GM21526 (cell line): ENCODE data around the gene NPR1.
"Not testable (repeated sequence)": the region's sequence is repeated elsewhere in the genome, so short reads cannot be mapped to it uniquely, and the experiment has no call there.

Experiments
- ATAC-seq: cut with Tn5 transposase; IDR thresholded peaks from one replicate; pipeline ENCODE4 v1.9.1; 2021; ENCODE audit warnings: moderate library complexity; ENCODE audit not compliant: unreplicated experiment, low FRiP score

The NPR1 gene

DNA sequence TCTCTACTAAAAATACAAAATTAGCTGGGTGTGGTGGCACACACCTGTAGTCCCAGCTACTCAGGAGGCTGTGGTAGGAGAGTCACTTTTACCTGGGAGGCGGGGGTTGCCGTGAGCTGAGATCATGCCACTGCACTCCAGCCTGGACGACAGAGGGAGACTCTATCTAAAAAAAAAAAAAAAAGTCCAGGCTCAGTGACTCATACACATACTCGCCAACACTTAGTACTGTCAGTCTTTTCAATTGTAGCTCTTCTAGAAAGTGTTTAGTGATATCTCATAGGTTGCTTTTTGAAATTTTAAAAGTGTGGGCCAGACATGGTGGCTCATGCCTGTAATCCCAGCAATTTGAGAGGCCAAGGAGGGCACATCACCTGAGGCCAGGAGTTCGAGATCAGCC, 37.7 kb downstream of the NPR1 start:
- ATAC-seq: not testable (repeated sequence)

DNA sequence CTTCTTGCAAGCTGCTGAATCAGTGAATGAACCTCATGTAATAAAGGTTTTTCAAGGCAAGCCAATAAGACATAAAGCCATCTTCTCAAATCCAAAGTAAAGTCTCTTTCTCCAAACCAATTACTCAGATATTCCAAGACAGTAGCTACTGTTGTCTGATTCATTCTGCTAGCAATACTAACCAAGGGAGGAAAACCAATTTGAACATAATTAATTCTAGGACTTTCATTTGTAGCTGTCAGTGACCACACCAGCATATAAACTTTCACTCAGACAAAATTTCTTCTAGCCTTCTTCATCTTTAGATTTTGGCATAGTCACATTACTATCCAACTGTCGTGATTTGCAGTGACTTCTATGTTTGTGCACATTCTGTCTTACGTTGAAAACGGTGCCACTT, 38.8 kb downstream of the NPR1 start:
- no peak for ATAC-seq

DNA sequence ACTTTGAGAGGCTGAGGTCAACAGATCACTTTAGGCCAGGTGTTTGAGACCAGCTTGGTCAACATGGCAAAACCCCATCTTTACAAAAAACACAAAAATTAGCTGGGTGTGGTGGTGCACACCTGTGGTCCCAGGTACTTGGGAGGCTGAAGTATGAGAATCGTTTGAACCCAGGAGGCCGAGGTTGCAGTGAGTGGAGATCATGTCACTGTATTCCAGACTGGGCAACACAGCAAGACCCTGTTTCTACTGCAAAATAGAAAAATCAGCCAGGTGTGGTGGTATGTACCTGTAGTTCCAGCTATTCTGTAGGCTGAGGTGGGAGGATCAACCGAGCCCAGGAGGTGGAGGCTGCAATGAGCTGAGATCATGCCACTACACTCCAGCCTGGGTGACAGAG, 45.2 kb downstream of the NPR1 start:
- ATAC-seq: no peak

DNA sequence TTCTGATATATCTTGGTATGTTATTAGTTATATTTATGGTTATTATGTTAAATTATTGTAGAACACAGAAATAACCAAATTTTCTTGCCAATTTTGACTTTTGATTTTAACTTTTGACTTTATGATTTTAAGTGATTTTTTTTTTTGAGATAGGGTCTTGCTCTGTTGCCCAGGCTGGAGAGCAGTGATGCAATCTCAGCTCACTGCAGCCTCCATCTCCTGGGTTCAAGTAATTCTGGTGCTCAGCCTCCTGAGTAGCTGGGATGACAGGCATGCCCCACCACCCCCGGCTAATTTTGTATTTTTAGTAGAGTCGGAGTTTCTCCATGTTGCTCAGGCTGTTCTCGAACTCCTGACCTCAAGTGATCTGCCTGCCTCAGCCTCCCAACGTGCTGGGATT, 46.1 kb downstream of the NPR1 start:
- not testable (repeated sequence) for ATAC-seq

DNA sequence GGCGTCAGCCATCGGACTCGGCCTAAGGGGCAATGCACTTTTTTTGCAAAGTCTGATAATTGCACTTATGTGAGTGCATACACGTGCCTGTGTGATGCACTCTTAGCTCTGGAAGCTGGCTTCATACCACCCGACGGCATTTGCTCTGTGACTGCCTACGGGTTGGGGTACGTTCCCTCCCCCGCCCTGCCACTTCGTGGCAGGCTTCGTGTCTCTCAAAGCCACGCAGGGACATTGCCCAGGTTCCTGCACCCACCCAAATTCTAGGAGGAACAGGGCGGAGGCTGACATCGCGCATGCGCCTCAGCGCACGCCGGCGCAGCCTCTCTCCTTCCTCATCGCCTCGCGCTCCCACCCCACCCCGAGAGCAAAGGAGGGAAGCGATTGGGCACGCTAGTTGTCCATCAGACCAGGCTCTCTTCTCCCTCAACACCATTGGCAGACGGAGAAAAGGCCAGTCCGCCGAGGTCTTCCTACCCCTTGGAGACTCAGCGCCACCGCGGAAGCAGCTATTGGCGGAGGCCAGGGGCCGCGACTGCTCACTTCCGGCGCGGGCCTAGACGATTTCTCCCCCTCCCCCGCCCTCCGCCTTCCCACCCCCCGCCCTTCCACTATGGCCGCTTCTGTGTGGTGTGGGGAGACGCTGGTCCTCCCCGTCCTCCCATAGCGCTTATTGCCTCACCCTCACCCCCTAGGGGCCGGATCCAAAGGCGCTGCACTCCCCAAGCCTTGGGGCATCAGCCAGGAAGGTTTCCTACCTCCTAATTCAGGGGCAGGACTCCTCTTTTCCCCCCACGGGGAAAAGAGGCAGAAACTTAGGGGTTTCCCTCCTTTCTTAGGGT, 49.2 kb downstream of the NPR1 start, which contains the start of gene INTS3:
TSS of gene INTS3 (plus strand) at position 588 of the 842 bp plus-strand sequence. CDS start 585 bp downstream, outside the sequence.
- ATAC-seq: peak; percentile 89

DNA sequence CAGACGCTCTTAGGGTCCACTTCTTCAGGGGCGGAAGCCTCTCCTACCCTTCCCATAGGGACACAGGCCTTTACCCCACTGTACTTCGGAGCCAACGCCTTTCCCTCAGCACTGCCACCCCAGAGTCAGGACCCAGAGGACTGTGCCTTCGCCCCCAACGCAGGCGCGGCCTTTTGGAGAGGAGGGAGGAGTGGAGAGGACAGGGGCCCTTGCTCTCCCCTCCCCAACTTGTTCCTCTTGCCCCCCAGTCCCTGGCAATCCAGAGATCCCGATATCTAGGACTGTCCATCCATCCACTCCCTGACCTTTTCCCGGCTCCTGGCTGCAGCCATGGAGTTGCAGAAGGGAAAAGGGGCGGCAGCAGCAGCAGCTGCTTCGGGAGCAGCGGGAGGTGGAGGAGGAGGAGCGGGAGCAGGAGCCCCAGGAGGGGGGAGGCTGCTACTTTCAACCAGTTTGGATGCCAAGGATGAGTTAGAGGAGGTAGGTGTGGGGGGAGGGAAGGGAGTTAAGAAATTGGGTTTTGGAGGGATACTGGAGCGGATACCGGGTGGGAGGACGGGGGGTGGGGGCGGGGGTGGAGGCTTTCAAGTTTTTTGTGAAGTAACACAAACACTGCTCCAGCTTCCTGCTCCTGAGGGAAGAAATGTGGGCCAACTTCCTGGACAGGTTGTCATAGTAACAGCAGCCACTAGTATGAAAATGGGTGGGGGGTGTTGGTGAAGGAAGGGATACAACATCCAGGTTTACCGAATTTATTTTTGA, 50.0 kb downstream of the NPR1 start:
- ATAC-seq: peak; percentile 4

DNA sequence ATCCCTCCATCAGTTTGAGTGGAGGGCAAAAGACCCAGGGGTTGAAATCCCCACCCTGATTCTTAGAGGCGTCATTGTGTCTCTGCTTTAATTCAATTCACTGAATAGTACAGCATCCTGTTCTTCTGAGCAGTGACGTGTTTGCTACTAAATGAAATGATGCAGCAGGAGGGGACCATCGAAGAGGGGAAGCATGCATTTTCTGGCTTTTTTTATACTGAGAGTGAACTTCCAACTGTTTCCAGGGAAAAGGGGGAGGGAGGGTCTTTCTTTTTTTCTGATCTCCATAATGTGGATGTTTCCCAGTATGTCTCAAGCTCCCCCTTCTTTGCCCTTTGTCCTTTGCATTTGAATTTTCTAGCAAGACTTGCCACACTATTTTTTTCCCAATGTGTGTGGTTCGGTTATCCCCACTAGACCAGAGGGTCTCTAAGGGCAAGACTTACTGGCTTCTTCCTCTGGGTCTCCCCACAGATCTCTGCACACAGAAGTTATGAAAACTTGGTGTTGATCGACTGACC, 52.0 kb downstream of the NPR1 start:
- ATAC-seq: no peak

DNA sequence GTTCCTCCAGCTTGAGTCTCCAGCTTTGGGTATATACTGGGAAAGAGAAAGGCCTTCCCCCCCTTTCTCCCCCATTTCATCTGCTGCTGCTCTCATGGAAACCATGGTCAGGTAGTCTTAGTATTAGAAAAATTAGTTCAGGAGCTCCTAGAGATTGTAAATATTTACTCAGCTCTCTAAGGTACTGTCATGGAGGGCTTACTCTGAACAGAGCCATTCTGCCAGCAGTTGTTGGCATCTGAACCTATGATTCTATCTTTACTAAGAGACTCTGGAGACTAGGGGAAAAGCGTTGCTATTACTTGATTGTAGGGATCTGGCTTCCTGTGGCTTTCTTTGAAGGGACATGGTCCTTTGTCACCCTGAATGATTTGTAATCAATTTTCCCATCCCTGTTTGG, 55.5 kb downstream of the NPR1 start:
- no peak for ATAC-seq

DNA sequence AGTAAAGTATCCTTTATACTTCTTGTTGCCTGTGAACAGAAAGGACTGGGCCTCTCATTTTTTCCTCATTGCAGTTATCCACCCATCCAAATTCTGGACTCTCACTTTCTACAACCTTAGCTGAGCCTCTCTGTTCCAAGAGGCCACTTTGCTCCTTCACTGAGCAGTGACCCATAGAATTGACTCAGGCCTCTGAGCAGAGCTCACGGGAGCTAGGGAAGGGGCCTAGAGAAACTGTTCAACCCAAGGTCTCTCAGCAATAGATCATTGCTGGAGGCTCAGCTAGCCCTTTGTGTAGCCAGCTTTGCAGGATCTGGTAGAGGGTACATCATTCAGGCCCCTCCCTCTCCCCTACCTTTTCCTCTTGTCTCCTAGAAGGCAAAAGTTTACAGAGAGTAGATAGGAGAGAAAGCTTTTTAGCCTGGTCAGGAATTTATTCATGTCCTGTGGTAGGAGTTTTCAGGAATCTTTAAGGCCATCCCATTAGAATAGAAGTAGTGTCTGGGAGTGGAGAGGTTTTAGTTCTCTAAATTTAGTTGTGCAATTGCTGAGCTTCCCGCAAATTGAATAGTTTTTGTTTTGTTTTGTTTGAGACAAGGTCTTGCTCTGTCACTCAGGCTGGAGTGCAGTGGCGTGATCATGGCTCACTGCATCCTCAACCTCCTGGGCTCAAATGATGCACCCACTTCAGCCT, 56.1 kb downstream of the NPR1 start:
- no peak for ATAC-seq

DNA sequence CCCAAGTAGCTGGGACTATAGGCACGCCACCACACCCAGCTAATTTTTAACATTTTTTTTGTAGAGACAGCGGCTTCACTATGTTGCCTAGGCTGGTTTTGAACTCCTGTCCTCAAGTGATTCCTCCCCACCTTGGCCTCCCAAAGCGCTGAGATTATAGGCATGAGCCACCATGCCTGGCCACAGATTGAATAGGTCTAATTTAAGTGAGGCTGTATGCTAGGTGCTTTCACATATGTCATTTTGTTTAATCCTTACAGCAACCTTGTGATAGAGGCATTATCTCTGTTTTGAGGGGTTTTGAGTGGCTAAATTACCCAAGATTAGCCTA, 56.6 kb downstream of the NPR1 start:
- no peak for ATAC-seq

DNA sequence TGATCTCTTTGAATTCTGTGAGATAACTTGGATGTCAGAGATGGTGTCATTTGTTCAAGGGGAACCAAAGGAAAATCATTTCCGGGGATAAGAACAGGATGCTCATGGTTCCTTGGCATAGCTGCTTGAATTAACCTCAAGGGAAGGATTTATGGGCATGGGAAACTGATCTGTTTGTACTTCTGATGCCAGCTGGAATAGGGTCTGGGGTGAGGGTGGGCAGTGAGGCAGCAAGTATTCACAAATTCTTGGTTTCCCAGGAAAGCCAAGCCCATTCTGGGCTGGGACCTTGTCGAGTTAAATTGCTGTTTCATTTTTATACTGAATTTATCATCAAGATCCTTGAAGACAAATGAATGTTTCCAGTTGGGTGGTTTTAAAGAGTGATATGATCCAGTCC, 63.5 kb downstream of the NPR1 start:
- no peak for ATAC-seq

DNA sequence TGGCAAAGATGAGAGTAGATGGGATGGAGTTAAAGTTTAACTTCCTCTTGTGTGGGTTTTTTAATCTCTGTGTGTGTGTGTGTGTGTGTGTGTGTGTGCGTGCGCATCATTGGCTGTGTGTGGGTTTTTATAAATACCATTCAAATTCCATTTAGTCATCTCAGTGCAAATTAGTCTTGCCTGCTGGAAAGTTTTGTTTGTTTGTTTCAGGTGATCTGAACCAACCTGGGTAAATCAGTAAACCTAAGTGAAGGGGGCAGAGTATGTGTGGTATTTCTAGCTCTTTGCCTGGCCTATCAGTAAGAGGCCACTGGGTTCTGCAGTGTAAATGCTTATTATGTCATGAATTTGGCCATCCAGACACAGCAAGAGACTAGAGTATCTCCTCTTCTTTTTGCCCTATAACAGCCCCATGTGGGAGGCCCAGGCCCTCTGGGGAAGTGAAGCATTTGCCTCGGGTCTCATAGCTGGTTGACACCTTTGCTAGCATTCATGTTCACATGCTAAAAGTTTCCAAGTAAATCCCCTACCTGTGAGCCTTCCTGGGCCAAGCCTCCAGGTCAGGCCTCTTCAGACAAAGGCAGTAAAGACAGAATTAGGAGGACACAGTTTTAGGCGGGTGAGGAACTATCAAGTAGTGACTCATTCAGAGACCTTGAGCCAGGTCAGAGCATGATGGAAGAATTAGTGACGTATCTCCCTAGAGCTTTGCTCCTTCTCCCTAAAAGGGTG, 64.1 kb downstream of the NPR1 start:
- no peak for ATAC-seq
